HG02943 (cell line): ENCODE measurements around the gene PDLIM1.
"Not testable (repeated sequence)": the region's sequence is repeated elsewhere in the genome, so short reads cannot be mapped to it uniquely, and the experiment has no call there.

Experiments used
- ATAC-seq: cut with Tn5 transposase; IDR thresholded peaks from one replicate; pipeline ENCODE4 v1.9.1; 2021; ENCODE audit warnings: mild to moderate bottlenecking, low read depth, moderate library complexity; ENCODE audit not compliant: unreplicated experiment

Gene PDLIM1

DNA sequence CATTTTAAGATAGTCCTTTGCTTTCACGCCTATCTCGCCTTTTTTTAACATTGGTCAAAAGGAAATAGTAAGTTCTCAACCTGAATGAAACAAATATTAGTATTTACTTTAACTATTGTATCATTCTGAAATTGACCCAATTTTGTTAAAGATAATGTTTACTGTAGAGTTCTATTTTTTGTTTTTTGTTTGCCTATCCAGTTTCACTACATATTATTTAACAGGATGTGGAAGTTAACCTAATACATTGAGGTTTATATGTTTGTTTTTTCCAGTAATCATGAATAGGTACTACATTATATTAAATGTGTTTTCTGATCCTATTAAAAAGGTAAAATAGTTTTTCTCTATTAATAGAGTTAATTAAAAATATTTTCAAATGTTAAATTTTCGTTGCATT, 70.3 kb downstream of the PDLIM1 start:
- ATAC-seq, result no peak

DNA sequence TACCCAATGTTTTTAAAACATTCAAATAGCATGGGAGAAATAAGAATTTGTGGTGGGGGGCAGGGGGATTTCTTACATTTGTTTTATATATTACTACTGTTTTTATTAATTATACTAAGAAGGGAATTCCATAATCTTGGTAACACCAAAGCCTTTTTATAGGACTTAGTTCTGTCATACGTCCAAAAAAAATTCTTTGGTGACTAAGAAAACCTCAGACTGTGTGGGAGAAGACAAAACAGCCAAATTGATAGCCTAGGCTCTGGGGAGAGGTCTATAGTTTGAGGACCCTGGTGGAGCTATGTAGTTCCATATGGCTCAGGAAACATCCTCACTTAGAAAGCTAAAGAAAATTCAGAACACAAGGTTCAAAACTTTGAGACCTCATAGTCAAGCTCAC, 73.3 kb downstream of the PDLIM1 start:
- ATAC-seq, result no peak

DNA sequence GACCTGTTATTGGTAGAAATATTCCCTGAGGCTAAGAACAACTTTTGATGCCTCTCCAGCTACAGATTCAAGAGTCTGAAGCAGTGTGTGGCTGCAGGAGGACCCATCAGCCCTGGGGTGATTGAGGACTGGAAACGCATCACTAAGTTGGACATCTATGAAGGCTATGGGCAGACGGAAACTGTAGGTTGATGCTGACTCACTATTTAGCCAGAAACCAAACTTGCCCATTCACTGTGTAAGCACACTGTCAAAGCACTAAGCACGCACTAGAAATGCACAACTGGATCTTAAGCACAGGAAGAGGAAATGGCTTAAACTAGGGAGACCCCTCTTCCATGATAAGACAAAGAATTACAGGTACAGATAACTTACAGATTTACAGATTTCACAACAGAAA, 76.0 kb downstream of the PDLIM1 start:
- no peak for ATAC-seq

DNA sequence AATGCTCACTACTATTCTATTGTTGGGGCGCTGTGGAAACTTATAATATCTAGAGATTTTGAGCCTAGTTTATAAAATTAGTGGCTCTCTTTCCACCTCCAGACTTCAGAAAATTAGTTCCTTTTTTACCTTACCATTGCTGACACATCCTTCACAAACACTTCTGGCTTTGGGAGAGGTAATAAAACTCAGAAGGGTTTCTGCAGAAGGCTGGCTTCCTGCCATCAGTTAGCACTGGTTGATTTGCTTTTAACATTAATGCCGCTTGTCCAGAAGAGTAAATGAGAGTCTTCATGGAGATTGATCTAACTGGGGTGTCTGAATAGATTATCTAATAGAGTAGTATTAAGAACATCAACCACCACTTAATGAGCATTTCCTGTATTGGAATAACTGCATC, 76.4 kb downstream of the PDLIM1 start:
- no peak for ATAC-seq

DNA sequence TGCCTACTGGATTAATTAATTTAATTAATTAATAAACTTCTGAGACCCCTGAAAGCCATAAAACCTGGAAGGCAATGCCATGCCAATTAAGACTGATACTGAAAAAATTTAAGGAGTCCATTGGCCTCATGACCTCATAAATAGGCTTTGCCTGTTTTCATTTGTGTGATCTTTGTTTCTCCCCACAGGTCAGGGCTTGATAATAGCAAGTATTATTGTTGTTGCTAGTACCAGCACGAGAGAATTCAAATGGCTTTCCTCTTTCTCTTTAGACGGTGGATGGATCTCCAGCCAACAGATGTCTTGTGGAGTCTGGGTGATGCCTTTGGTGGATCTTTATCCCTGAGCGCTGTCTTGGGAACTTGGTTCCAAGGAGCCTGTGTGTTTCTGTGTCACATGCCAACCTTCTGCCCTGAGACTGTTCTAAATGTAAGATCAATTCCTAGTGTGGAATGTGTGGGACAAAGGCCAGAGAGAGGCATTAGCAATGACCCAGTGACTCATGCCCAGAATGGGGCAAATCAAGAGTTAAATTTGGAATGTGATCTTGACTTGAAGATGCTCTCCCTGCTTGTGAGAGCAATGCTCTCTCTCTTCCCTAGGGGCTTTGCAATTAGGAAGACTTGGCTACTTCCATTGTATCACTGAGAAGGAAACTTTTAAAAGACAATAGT, 79.1 kb downstream of the PDLIM1 start:
- ATAC-seq, result no peak

DNA sequence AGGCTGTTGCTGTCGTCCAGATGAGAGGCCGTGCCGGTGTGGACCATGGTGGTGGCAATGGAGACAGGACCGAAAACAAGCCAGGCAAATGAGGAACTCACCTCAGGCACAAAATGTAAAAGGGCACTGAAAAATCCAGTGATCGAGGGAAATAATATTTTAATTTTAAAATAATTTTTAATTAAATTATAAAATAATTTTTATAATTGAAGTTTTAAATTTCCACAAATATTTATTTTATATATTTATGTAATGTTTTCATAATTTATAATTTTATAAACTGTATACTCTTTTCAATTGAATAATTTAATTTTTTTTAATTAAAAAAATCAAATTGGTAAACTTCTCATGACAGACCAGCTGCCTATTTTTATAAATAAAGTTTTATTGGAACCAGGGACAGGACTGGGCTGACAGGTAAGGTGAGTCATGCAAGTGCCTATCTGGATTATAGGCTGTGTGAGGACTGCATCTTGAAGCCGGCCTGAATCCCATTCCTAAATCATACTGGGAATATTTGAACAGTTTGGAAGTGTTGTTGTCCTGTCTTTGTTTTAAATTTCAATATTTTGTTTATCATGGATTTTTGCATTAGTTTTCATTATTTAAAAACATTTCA, 81.2 kb downstream of the PDLIM1 start:
- no peak for ATAC-seq

DNA sequence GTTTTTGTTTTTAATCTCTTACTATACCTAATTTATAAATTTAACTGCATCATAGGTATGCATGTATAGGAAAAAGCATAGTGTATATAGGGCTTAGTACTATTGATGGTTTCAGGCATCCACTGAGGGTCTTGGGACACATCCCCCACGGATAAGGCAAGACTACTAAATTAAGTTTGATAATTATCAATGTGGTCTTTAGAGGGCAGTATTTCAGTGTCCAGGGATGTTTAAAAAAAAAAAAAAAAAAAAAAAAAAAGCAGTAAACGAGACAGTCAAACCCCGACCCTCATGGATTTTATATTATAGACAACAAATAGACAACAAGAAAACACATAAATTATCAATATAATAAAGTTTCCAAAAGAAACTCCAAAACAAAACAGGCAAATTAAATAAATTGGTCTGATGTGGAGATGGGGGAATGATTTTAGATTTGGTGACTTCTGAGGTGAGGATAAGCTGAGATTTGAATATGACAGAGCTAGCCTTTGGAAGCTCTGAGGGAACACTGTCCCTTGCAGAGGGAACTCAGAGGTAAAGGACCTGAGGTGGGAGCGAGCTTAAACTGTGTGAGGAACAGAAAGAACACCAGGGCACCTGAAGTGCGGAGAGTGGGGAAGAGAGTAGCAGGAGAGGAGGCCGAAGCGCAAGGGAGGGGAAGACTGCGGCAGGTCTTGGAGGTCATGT, 82.0 kb downstream of the PDLIM1 start:
- ATAC-seq, result no peak

DNA sequence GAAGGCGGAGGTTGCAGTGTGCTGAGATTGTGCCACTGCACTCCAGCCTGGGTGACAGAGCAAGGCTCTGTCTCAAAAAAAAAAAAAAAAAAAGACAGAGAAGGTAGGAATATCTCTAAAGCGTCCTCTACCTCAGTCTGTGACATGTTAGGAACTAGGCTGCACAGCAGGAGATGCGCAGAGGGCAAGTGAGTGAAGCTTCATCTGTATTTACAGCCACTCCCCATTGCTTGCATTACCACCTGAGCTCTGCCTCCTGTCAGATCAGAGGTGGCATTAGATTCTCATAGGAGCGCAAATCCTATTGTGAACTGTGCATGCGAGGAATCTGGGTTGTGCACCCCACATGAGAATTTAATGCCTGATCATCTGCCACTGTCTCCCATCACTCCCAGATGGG, 87.9 kb downstream of the PDLIM1 start:
- not testable (repeated sequence) for ATAC-seq

DNA sequence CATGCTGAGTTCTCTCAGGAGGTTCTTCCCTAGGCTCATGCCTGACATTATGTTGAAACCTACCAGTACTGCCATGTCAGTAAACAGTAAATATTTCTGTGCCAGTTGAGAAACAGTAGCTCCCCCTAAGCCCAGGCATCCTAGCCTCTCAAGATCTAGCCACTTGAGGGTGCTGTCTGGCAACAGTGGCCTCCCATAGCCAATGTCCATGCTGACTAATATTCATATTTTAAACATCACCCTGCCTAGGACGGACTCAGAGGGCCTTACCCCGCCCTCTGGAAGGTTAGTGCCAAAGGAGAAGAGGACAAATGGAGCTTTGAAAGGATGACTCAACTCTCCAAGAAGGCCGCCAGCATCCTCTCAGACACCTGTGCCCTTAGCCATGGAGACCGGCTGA, 89.1 kb downstream of the PDLIM1 start:
- ATAC-seq, result no peak

DNA sequence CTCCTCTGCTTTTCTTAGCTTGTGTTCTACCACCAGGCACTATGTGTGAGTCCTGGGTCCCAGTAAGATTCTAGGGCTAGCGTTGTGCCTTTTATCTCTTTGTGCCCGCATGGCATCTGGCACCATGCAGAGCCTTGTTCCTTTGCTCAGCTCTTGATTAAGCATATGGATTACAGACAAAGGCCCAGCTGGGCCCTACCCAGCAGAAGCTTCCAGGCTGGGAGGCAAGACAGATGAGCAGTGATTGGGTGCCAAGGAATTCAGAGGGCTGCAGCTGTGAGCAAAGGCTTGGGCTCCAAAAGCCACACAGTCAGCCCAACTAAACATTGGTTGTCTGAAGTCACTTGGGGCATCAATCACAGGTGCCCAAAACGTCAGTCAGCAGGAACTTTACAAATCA, 94.8 kb downstream of the PDLIM1 start:
- no peak for ATAC-seq

DNA sequence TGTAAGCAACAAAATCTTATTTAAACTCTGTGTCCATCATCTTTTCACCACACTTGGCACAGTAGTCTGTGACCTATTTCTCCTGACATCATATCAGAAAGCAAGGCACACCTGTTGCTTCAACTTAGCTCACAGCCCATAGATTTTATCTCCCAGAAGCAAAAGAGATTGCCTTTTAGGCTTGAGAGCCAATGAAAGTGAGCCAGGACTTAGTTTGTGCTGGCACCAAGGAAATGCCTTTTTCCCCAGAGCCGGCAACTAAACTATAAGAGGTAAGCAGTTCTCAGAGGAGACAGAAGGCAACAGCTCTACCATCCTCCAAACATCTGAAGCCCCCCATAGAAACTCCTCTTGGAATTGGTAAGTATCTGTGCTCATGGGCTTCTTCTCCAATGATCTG, 96.9 kb downstream of the PDLIM1 start, which contains the start of gene ACSM6:
Gene ACSM6, plus strand, starts transcription at position 295 of the 400 bp plus-strand sequence. CDS start 248 bp downstream, outside the sequence.
- ATAC-seq, result no peak

DNA sequence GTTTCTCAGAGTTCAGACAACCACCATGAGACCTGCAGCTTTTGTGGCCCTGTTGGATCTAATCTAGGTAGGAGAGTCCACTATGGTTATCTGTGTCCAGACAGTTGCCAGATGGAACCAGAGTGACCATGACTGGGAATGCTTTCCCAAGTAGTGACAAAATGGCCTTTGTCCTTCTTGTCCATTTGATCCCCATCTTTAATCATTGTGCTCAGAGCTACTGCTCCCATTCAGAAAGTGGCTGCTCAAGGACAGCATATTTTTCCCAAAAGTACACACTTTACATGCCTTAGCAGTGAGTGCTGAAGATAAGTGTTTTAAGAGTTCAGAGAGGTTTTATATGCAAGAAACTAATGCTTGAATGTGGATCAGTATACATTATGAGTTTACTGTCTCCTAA, 102.2 kb downstream of the PDLIM1 start:
- no peak for ATAC-seq

DNA sequence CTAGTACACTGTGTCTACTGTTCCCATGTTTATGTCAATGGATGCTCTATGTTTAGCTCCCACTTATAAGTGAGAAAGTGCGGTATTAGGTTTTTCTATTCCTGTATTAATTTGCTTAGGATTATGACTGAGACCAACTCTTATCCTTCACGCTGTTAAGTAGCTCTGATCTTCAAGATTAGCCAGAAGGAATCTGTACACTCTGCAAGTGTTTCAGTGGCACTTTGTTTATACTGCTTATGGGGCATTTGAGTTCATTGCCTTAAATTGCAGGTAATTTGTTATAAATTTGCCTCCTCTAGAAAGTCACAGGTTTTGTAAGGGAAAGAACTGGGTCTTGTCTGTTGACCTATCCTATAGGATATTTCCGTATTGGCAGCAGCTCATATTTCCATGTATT, 103.2 kb downstream of the PDLIM1 start:
- ATAC-seq, result no peak
